K562 (cell line): ENCODE results near the gene KCNG1. TPM values are rescaled to one million over a fixed set of nuclear protein-coding genes. Genes with fewer than 3 reads are reported as not detected.

Source experiments
- BCL6 ChIP-seq: fragments of 250-450 bp; sonication (Bioruptor Pico); IDR thresholded peaks from 2 replicates; pipeline ENCODE4 v1.4.0; 2020
- BRD9 ChIP-seq: fragments of 450-650 bp; IDR thresholded peaks from 2 replicates; pipeline ENCODE4 v1.6.1; 2018; ENCODE audit warnings: low read depth; ENCODE audit not compliant: partially characterized antibody
- CREBBP ChIP-seq: IDR thresholded peaks from one replicate; pipeline ENCODE4 v1.6.1; 2012; ENCODE audit warnings: low read depth, mild to moderate bottlenecking, control low read depth, inconsistent platforms, low read length
- EGR1 ChIP-seq: fragments of 450-650 bp; conservative IDR thresholded peaks from 2 replicates; pipeline ENCODE4 v1.6.1; 2017; ENCODE audit warnings: mild to moderate bottlenecking
- FOXA1 ChIP-seq: fragments of 450-650 bp; IDR thresholded peaks from 2 replicates; pipeline ENCODE4 v1.6.1; 2016; ENCODE audit warnings: mild to moderate bottlenecking, borderline replicate concordance
- FOXP1 ChIP-seq: sonication (generic); formaldehyde crosslinking; IDR thresholded peaks from 2 replicates; pipeline ENCODE4 v1.8.0; 2022; ENCODE audit warnings: mild to moderate bottlenecking, missing genetic modification reagents
- KHSRP ChIP-seq: fragments of 450-650 bp; IDR thresholded peaks from 2 replicates; pipeline ENCODE4 v1.6.1; 2017
- L3MBTL2 ChIP-seq: fragments of 450-650 bp; IDR thresholded peaks from 2 replicates; pipeline ENCODE4 v1.6.1; 2016; ENCODE audit warnings: mild to moderate bottlenecking, moderate library complexity
- MEIS2 ChIP-seq: fragments of 450-650 bp; IDR thresholded peaks from 2 replicates; pipeline ENCODE4 v1.6.1; 2014; ENCODE audit warnings: mild to moderate bottlenecking; ENCODE audit not compliant: partially characterized antibody
- PHF8 ChIP-seq: fragments of 200-600 bp; sonication (generic); IDR thresholded peaks from 2 replicates; pipeline ENCODE4 v1.6.1; 2012; ENCODE audit warnings: mixed run types, mild to moderate bottlenecking, inconsistent platforms, low read length, moderate library complexity, borderline replicate concordance
- POLR3A ChIP-seq: IDR thresholded peaks from 2 replicates; pipeline ENCODE4 v1.6.1; 2011; ENCODE audit warnings: borderline replicate concordance, mild to moderate bottlenecking, moderate library complexity; ENCODE audit not compliant: insufficient read length, insufficient read depth; ENCODE audit errors: extremely low read depth
- RNF2 ChIP-seq: sonication (generic); IDR thresholded peaks from 2 replicates; pipeline ENCODE4 v1.6.1; 2016
- SAFB ChIP-seq: fragments of 200-400 bp; formaldehyde crosslinking; IDR thresholded peaks from 2 replicates; pipeline ENCODE4 v1.6.1; 2017; ENCODE audit warnings: low read depth, low read length, borderline replicate concordance
- TAF15 ChIP-seq: fragments of 200-400 bp; formaldehyde crosslinking; IDR thresholded peaks from 2 replicates; pipeline ENCODE4 v1.6.1; 2017; ENCODE audit warnings: mild to moderate bottlenecking, low read depth, low read length, moderate library complexity
- TAF7 ChIP-seq: fragments of 450-650 bp; IDR thresholded peaks from 2 replicates; pipeline ENCODE4 v1.6.1; 2016; ENCODE audit warnings: missing genetic modification characterization, missing compliant biosample characterization
- ZFPM2 ChIP-seq: fragments of 250-450 bp; sonication (Bioruptor Pico); IDR thresholded peaks from 2 replicates; pipeline ENCODE4 v1.5.1; 2022; ENCODE audit warnings: mild to moderate bottlenecking
- ZNF143 ChIP-seq: sonication (generic); formaldehyde crosslinking; IDR thresholded peaks from 2 replicates; pipeline ENCODE4 v1.9.0; 2022; ENCODE audit warnings: mild to moderate bottlenecking, missing genetic modification reagents
- ZNF445 ChIP-seq: fragments of 250-450 bp; sonication (Bioruptor Pico); IDR thresholded peaks from 2 replicates; pipeline ENCODE4 v1.4.0; 2020; ENCODE audit warnings: low read depth, mild to moderate bottlenecking, moderate library complexity
- polyA plus RNA-seq, 8 experiments: library from polyadenylated mRNA; depleted of rRNA in 4 of 8; stranded (reverse) in 5 of 8; unstranded in 3 of 8; fragments of >200 nt; fragmentation: Nextera tagmentation in 2 of 8; fragmentation: Illumina TruSeq in 1 of 8; extraction: Ambion mirVana in 2 of 8; extraction: Trizol in 1 of 8; gene quantifications; 2 replicates each; pipeline versions ENCODE4 v1.2.1 to v1.2.3, GENCODE V29; 2011 to 2014; ENCODE audit warnings: inconsistent platforms in 1 of 8, missing spikeins in 1 of 8
- total RNA-seq, 7 experiments: library from RNA; depleted of rRNA in 6 of 7; stranded (reverse); fragments of >200 nt in 6 of 7; fragmentation: Illumina TruSeq in 2 of 7; extraction: Trizol in 2 of 7; gene quantifications; 2 replicates each; pipeline versions ENCODE4 v1.2.1 to v1.2.3, GENCODE V29; 2011 to 2021; ENCODE audit warnings: low replicate concordance in 1 of 7
- TF ChIP-seq, protein P1 (sequence below): sonication (generic); formaldehyde crosslinking; IDR thresholded peaks from 2 replicates; pipeline ENCODE4 v1.8.0; 2022; ENCODE audit warnings: mild to moderate bottlenecking, missing genetic modification reagents
- TF ChIP-seq, protein P2 (sequence below): fragments of 450-650 bp; formaldehyde crosslinking; IDR thresholded peaks from 2 replicates; pipeline ENCODE4 v1.4.0; 2022; ENCODE audit warnings: missing genetic modification characterization
- TF ChIP-seq, protein P3 (sequence below): fragments of 450-650 bp; IDR thresholded peaks from 2 replicates; pipeline ENCODE4 v1.6.1; 2016; ENCODE audit warnings: borderline replicate concordance
- TF ChIP-seq, protein P4 (sequence below): fragments of 450-650 bp; IDR thresholded peaks from 2 replicates; pipeline ENCODE4 v1.6.1; 2016
- TF ChIP-seq, protein P5 (sequence below): sonication (generic); formaldehyde crosslinking; IDR thresholded peaks from 2 replicates; pipeline ENCODE4 v1.8.1; 2022; ENCODE audit warnings: missing genetic modification reagents

Gene KCNG1
- total and polyA plus RNA-seq, 9 of the 15 experiments (the other 6 are each of a cell fraction or from before 2014, with no cell fraction given): 0.06 to 1.5 (median 0.22) TPM; not detected in 2

DNA sequence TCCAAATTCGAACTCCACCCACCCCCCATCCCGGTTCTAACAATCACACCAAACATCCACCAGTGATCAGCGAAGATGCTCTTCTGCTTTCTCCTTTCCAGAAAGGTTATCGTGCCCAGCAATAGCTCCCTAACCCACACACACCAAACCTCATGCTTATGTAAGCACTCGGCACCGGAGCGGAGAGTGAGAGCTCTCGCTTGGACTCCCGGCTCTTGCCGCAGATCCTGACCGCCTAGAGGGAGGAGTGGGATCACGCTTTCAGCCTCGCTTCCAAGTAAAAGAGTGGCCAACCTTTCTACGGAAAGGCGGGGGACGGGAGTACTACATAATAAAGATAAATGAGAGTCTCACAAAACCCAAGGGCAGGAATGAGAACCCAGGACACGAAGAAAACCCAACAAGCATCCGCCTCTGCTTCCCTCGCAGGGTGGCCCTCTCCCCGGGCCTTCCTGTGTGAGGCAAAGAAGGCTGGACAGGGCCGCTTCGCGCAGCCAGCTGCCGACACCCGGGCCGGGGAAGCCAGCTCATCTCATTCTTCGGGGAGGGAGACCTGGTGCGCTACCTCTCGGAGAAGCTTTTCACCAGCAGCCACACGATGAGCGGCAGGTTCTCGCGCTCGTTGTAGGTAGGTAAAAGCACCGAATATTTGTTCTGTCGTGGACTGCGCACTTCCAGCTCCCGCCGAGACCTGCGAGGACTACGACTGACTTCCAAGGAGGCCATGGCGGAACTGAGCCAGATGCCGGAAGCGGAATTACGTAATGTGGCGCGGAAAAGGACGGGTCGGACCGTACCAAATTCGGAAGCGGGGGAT lies 64.9 kb downstream of the KCNG1 start, which contains the start of gene DPM1 (continued):
- TF ChIP-seq EGR1 (no peak), PHF8 (peak; percentile 97), TAF15 (no peak), MEIS2 (no peak), FOXA1 (no peak), SAFB (no peak), ZFPM2 (no peak), ZNF445 (CRISPR knock-in tag) (no peak), KHSRP (0 out of 2 replicates have a peak, but pooled peaks have one; percentile 42), POLR3A (no peak), BCL6 (CRISPR knock-in tag) (no peak), RNF2 (0 out of 2 replicates have a peak, but pooled peaks have one; percentile 27), TAF7 (tag) (peak; percentile 99), ZNF143 (CRISPR knock-in tag) (0 out of 2 replicates have a peak, but pooled peaks have one; percentile 46), CREBBP (no peak), BRD9 (no peak), L3MBTL2 (no peak; the same call in 1 of the 2 replicates), FOXP1 (CRISPR knock-in tag) (peak; percentile 90)
- TF ChIP-seq, protein P1, sequence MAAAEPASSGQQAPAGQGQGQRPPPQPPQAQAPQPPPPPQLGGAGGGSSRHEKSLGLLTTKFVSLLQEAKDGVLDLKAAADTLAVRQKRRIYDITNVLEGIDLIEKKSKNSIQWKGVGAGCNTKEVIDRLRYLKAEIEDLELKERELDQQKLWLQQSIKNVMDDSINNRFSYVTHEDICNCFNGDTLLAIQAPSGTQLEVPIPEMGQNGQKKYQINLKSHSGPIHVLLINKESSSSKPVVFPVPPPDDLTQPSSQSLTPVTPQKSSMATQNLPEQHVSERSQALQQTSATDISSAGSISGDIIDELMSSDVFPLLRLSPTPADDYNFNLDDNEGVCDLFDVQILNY (CRISPR knock-in tag): no peak
- TF ChIP-seq, protein P2, sequence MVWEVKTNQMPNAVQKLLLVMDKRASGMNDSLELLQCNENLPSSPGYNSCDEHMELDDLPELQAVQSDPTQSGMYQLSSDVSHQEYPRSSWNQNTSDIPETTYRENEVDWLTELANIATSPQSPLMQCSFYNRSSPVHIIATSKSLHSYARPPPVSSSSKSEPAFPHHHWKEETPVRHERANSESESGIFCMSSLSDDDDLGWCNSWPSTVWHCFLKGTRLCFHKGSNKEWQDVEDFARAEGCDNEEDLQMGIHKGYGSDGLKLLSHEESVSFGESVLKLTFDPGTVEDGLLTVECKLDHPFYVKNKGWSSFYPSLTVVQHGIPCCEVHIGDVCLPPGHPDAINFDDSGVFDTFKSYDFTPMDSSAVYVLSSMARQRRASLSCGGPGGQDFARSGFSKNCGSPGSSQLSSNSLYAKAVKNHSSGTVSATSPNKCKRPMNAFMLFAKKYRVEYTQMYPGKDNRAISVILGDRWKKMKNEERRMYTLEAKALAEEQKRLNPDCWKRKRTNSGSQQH (CRISPR knock-in tag): no peak
- TF ChIP-seq, protein P3, sequence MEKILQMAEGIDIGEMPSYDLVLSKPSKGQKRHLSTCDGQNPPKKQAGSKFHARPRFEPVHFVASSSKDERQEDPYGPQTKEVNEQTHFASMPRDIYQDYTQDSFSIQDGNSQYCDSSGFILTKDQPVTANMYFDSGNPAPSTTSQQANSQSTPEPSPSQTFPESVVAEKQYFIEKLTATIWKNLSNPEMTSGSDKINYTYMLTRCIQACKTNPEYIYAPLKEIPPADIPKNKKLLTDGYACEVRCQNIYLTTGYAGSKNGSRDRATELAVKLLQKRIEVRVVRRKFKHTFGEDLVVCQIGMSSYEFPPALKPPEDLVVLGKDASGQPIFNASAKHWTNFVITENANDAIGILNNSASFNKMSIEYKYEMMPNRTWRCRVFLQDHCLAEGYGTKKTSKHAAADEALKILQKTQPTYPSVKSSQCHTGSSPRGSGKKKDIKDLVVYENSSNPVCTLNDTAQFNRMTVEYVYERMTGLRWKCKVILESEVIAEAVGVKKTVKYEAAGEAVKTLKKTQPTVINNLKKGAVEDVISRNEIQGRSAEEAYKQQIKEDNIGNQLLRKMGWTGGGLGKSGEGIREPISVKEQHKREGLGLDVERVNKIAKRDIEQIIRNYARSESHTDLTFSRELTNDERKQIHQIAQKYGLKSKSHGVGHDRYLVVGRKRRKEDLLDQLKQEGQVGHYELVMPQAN: peak; percentile 77
- TF ChIP-seq, protein P4, sequence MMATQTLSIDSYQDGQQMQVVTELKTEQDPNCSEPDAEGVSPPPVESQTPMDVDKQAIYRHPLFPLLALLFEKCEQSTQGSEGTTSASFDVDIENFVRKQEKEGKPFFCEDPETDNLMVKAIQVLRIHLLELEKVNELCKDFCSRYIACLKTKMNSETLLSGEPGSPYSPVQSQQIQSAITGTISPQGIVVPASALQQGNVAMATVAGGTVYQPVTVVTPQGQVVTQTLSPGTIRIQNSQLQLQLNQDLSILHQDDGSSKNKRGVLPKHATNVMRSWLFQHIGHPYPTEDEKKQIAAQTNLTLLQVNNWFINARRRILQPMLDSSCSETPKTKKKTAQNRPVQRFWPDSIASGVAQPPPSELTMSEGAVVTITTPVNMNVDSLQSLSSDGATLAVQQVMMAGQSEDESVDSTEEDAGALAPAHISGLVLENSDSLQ: no peak
- TF ChIP-seq, protein P5, sequence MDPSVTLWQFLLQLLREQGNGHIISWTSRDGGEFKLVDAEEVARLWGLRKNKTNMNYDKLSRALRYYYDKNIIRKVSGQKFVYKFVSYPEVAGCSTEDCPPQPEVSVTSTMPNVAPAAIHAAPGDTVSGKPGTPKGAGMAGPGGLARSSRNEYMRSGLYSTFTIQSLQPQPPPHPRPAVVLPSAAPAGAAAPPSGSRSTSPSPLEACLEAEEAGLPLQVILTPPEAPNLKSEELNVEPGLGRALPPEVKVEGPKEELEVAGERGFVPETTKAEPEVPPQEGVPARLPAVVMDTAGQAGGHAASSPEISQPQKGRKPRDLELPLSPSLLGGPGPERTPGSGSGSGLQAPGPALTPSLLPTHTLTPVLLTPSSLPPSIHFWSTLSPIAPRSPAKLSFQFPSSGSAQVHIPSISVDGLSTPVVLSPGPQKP (CRISPR knock-in tag): no peak
